Spleen (tissue), 11 donors: ENCODE measurements around the gene PRELID3B. TPM values are rescaled to one million over a fixed set of nuclear protein-coding genes. Genes with fewer than 3 reads are reported as not detected.

ENCODE experiments used
- DNase-seq: peaks from one replicate; pipeline ENCODE4 v3.0.0-alpha.2; 2020
- H3K27ac ChIP-seq, 8 donors: fragments of 200-600 bp; sonication (generic) in 7 of 8; 1 replicate in 4 of 8; 2 replicates in 4 of 8; pipeline versions ENCODE4 v1.5.0 to v1.8.0; 2016 to 2021; ENCODE audit warnings: inconsistent platforms in 4 of 8, mild to moderate bottlenecking in 4 of 8, moderate library complexity in 1 of 8
- H3K27me3 ChIP-seq, 7 donors: fragments of 200-600 bp; sonication (generic) in 6 of 7; replicated peaks in 1 of 7; 1 replicate in 4 of 7; 2 replicates in 3 of 7; pipeline versions ENCODE4 v1.5.0 to v1.8.0; 2016 to 2021; ENCODE audit warnings: inconsistent platforms in 3 of 7, mild to moderate bottlenecking in 1 of 7
- H3K36me3 ChIP-seq, 6 donors: fragments of 200-600 bp; sonication (generic) in 5 of 6; 1 replicate in 4 of 6; 2 replicates in 2 of 6; pipeline versions ENCODE4 v1.5.0 to v1.8.0; 2016 to 2021; ENCODE audit warnings: inconsistent platforms in 2 of 6
- H3K4me1 ChIP-seq, 6 donors: fragments of 200-600 bp; sonication (generic) in 5 of 6; 1 replicate in 3 of 6; 2 replicates in 3 of 6; pipeline versions ENCODE4 v1.5.0 to v1.8.0; 2016 to 2021; ENCODE audit warnings: inconsistent platforms in 3 of 6
- H3K4me3 ChIP-seq, 8 donors: fragments of 200-600 bp; sonication (generic) in 7 of 8; 1 replicate in 4 of 8; 2 replicates in 4 of 8; pipeline versions ENCODE4 v1.5.0 to v1.8.0; 2016 to 2021; ENCODE audit warnings: inconsistent platforms in 4 of 8, mild to moderate bottlenecking in 4 of 8, moderate library complexity in 2 of 8
- H3K9me3 ChIP-seq, 8 donors: fragments of 200-600 bp; sonication (generic) in 7 of 8; 1 replicate in 4 of 8; 2 replicates in 4 of 8; pipeline versions ENCODE4 v1.5.0 to v1.8.0; 2016 to 2021; ENCODE audit warnings: inconsistent platforms in 4 of 8
- POLR2A ChIP-seq, 3 donors: fragments of 450-650 bp; IDR thresholded peaks; one replicate each; pipeline ENCODE4 v1.5.1; 2017; ENCODE audit warnings: antibody characterized with exemption in 3 of 3, mild to moderate bottlenecking in 1 of 3
- POLR2AphosphoS5 ChIP-seq, 3 donors: sonication (generic); formaldehyde crosslinking; IDR thresholded peaks; one replicate each; pipeline ENCODE4 v1.5.1; 2017; ENCODE audit warnings: antibody characterized with exemption in 3 of 3
- WGBS, 5 donors: extraction: QIAGEN DNeasy Blood & Tissue Kit in 3 of 5; methylation state at CpG; one replicate each; pipeline versions ENCODE4 v1.1.5 to v1.1.7; 2013 to 2018; 5-methylcytosine and 5-hydroxymethylcytosine counted together
- intact Hi-C: fragments of 100-400 bp; cut with DNase I; formaldehyde crosslinking; loops from one replicate; pipeline ENCODE4 v1.15.0; 2023; ENCODE audit warnings: low total_unique reads
- polyA plus RNA-seq, 3 donors: library from polyadenylated mRNA; stranded (reverse); fragments of 200-250 nt; gene quantifications; one replicate each; pipeline ENCODE4 v1.2.1, GENCODE V29; 2013
- total RNA-seq, 7 donors: library from RNA; depleted of rRNA in 3 of 7; stranded (reverse); fragments of >200 nt in 3 of 7; fragmentation: NEBNext Ultra II Directional in 4 of 7; extraction: Animal tissue kit (Norgen Biotek cat#: 25700) in 4 of 7; gene quantifications; one replicate each; pipeline versions ENCODE4 v1.1.0 to v1.2.1, GENCODE V29; 2016 to 2021
- TF ChIP-seq, protein P1 (sequence below), 11 experiments: fragments of 200-600 bp in 7 of 11; fragments of 450-650 bp in 4 of 11; sonication (generic) in 4 of 11; IDR thresholded peaks in 8 of 11; conservative IDR thresholded peaks in 3 of 11; 1 replicate in 7 of 11; 2 replicates in 4 of 11; pipeline versions ENCODE4 v1.4.0 to v1.8.0; 2016 to 2021; ENCODE audit warnings: antibody characterized with exemption in 11 of 11, inconsistent platforms in 4 of 11, mild to moderate bottlenecking in 1 of 11
- donor health status: healthy with polysubstance abuse.
- donor health status: DM: no; HTN: no; CAD: no; lungs with moderate emphysema.
- donor health status: DM: no; HTN: no; CAD: no.
- donor health status: Bipolar disorder and iron deficiency.
- donor health status: healthy.
- donor health status: DM: no; HTN: no; CAD: no.
- donor health status: DM: yes; HTN: yes; CAD: no.

Gene PRELID3B
- total and polyA plus RNA-seq, 10 donors = 20.6 to 46.8 (median 40.5) TPM

DNA sequence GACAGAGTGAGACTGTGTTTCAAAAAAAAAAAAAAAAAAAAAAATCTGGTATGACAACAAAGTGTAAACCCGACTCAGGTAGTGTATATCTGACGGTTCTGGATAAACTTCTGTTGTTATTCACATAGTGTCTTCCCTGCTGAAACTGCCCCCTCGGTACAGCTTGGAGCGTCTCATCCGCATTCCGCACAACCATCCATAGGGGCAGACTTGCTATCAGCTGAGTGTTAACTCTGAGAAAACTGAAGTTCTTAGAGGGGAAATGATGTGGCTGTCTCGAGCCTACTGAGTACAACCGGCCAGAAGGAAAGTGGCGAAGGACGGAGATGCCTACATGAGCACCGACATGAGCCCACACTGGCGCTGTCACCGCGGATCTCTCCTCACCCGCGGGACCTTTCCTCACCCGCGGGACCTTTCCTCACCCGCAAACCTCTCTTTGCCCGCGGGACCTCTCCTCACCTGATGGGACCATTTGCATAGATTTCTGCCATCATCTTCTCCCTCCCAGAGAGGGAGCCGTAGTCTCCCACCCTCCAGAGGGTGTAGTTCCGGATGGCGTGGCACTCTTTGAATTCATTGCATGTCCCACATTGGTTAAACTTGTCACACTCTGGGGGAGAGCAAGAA is 45.3 kb downstream of the PRELID3B start:
- WGBS, 5 donors = 91 to 95% (median 94%) methylated on average over 24 of the region's 24 CpGs
- peaks cover 0 to 59% (median 21%) of the 10 kb centered on the region in 6 donors for H3K4me1 ChIP-seq
- H3K36me3 ChIP-seq = peaks cover 10 to 100% (median 97%) of the 10 kb centered on the region in 6 donors
- H3K9me3 ChIP-seq = no peaks in the 10 kb centered on the region
- no peak overlapping the region for H3K4me3 ChIP-seq
- TF ChIP-seq, protein P1, sequence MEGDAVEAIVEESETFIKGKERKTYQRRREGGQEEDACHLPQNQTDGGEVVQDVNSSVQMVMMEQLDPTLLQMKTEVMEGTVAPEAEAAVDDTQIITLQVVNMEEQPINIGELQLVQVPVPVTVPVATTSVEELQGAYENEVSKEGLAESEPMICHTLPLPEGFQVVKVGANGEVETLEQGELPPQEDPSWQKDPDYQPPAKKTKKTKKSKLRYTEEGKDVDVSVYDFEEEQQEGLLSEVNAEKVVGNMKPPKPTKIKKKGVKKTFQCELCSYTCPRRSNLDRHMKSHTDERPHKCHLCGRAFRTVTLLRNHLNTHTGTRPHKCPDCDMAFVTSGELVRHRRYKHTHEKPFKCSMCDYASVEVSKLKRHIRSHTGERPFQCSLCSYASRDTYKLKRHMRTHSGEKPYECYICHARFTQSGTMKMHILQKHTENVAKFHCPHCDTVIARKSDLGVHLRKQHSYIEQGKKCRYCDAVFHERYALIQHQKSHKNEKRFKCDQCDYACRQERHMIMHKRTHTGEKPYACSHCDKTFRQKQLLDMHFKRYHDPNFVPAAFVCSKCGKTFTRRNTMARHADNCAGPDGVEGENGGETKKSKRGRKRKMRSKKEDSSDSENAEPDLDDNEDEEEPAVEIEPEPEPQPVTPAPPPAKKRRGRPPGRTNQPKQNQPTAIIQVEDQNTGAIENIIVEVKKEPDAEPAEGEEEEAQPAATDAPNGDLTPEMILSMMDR (IDR thresholded peaks at IDR 0.05 in 8 of 11, conservative IDR thresholded peaks at IDR 0.05 in 3 of 11) = no peak
- TF ChIP-seq POLR2A (IDR thresholded peaks at IDR 0.05) (no peak), POLR2AphosphoS5 (IDR thresholded peaks at IDR 0.05) (peak; percentile 25 to 67 (median 47))
- no peak for DNase-seq
- intact Hi-C loops = no loop called here
- H3K27ac ChIP-seq = no peak overlapping the region
- no peaks in the 10 kb centered on the region for H3K27me3 ChIP-seq

DNA sequence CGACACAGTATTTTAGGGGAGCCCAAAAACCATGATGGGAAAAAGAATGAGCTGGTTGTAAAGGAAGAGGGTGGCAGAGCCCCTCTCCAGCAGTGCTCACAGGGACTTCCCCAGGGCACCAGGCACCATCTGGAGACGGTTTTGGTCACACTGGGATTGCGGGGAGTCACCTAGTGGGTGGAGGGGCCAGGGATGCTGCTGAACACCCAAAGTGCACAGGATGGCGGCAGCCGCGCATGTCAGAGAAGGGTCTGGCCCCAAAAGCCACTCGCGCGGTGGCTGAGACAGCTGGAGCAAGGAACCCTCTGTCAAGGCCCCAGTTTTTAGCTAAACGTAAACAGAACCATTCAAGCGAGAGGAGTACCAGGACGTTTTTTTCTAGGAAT is 46.4 kb downstream of the PRELID3B start:
- Histone ChIP-seq H3K9me3 (no peaks in the 10 kb centered on the region), H3K4me1 (peaks cover 0 to 48% (median 19%) of the 10 kb centered on the region in 6 donors), H3K27ac (peak overlapping the region in 1 of 8 donors; percentile 6), H3K4me3 (no peak overlapping the region), H3K27me3 (no peaks in the 10 kb centered on the region), H3K36me3 (peaks cover 10 to 100% (median 97%) of the 10 kb centered on the region in 6 donors)
- intact Hi-C loops = no loop called here
- no peak for DNase-seq
- no peak for TF ChIP-seq POLR2A (IDR thresholded peaks at IDR 0.05)
- TF ChIP-seq POLR2AphosphoS5 (IDR thresholded peaks at IDR 0.05) = peak in 2 of 3 donors; percentile 19 to 62
- 90 to 95% (median 93%) methylated on average over 12 of the region's 12 CpGs for WGBS, 5 donors

DNA sequence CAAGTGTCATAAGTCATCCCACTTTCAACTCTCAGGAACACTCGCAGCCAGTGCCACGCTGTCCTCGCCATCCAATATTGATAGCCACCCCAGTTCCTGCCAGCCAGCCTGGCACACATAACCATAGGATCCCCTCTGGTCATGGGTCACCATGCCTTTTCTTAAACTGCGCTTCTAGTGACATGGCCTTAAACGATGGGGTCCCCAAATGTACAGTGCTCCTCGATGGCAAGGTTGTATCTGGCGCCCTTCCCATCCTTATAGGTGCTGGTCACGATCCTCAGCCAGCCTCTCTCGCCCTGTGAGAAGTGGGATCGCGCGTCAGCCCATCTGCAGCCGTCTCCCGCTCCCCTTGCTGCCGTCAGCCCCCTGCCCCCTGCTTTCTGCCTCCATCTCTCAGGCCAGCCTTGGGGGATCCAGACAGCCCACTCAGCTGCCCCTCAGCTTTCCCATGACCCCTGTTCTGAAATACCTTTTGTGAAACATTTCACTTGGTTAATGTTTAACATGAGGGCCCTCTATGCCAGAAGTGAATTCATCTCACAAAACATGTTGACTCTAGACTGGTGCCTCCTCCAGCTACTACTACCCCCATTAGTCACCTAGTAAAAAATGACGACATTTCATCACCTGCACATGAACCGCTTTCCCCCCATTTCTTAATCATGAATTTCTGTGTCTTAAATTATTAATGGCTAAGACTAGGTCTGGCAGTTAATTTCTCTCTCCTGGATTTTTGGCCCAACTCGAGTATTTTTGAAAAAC is 46.9 kb downstream of the PRELID3B start:
- intact Hi-C loops = no loop called here
- WGBS, 5 donors = 88 to 91% (median 91%) methylated on average over 18 of the region's 18 CpGs
- TF ChIP-seq POLR2A (IDR thresholded peaks at IDR 0.05) = no peak
- TF ChIP-seq, protein P1 (IDR thresholded peaks at IDR 0.05 in 8 of 11, conservative IDR thresholded peaks at IDR 0.05 in 3 of 11) = no peak
- TF ChIP-seq POLR2AphosphoS5 (IDR thresholded peaks at IDR 0.05) = peak; percentile 26 to 42 (median 27)
- Histone ChIP-seq H3K4me3 (no peak overlapping the region), H3K27me3 (no peaks in the 10 kb centered on the region), H3K27ac (peak overlapping the region in 3 of 8 donors; percentile 6 to 60 (median 9)), H3K36me3 (peaks cover 10 to 100% (median 97%) of the 10 kb centered on the region in 6 donors), H3K4me1 (peaks cover 0 to 43% (median 19%) of the 10 kb centered on the region in 6 donors), H3K9me3 (no peaks in the 10 kb centered on the region)
- DNase-seq = peak; percentile 44

DNA sequence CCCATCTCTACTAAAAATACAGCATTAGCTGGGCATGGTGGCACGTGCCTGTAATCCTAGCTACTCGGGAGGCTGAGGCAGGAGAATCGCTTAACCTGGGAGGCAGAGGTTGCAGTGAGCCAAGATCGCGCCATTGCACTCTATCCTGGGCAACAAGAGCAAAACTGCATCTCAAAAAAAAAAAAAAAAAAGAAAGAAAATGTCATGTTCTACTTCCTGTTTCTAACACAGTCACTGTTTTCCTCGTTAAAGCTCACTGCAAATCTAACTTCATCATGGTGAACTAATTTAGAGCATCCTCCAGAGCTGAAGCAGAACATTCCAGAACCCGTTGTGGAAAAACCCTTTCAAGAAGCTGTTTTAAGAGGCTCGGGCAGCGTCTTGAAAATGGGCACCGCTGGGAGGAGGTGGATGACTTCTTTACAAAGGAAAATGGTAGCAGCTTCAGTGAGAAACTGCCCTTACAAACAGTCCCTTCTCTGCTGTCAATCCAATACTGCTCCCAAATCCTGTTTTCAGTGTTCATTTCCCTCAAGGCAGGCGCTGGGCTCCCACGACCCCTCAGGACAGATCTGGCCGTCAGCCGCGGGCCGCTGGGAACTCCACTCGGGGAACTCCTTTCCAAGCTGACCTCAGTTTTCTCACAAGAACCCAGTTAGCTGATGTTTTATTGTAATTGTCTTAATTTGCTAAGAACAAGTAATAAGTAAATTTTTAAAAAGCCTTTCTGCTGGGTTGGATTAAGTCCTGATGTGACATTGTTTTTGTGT is 48.0 kb downstream of the PRELID3B start:
- H3K27ac ChIP-seq = peak overlapping the region in 7 of 8 donors; percentile 25 to 70 (median 58)
- peak; percentile 72 for DNase-seq
- H3K36me3 ChIP-seq = peaks cover 10 to 100% (median 99%) of the 10 kb centered on the region in 6 donors
- no peaks in the 10 kb centered on the region for H3K27me3 ChIP-seq
- no peaks in the 10 kb centered on the region for H3K9me3 ChIP-seq
- WGBS, 5 donors = 79 to 87% (median 79%) methylated on average over 17 of the region's 17 CpGs
- TF ChIP-seq POLR2AphosphoS5 (IDR thresholded peaks at IDR 0.05) (peak in 1 of 3 donors; percentile 57), POLR2A (IDR thresholded peaks at IDR 0.05) (peak in 1 of 3 donors; percentile 3)
- TF ChIP-seq, protein P1 (IDR thresholded peaks at IDR 0.05 in 8 of 11, conservative IDR thresholded peaks at IDR 0.05 in 3 of 11) = no peak
- no peak overlapping the region for H3K4me3 ChIP-seq
- H3K4me1 ChIP-seq = peaks cover 0 to 39% (median 19%) of the 10 kb centered on the region in 6 donors
- intact Hi-C loops = no loop called here
